ENCODE measurements around the gene KRT79.

GRCh38 chr12:52839436-52840105, 5.5 kb upstream of the KRT79 start:
- TF ChIP-seq CTCF (IDR thresholded peaks at IDR 0.05) (no peak), POLR2A (IDR thresholded peaks at IDR 0.05) (no peak)
